Liver (tissue), 9 donors: Measurements from ENCODE around the gene STRN. TPM values are rescaled to one million over a fixed set of nuclear protein-coding genes. Genes with fewer than 3 reads are reported as not detected.
"Not testable (repeated sequence)": the region's sequence is repeated elsewhere in the genome, so short reads cannot be mapped to it uniquely, and the experiment has no call there.

ENCODE experiments used
- DNase-seq: peaks from one replicate; pipeline ENCODE4 v3.0.0-alpha.2; 2017; ENCODE audit warnings: low spot score
- H3K27ac ChIP-seq, 2 donors: one replicate each; pipeline ENCODE4 v1.7.0; 2013; ENCODE audit warnings: inconsistent platforms in 2 of 2, low read length in 2 of 2, control low read depth in 1 of 2, low read depth in 1 of 2, mild to moderate bottlenecking in 1 of 2
- H3K27me3 ChIP-seq, 4 donors: one replicate each; pipeline versions ENCODE4 v1.6.1 to v1.7.0; 2013; ENCODE audit warnings: low read length in 3 of 4, inconsistent platforms in 1 of 4, mild to moderate bottlenecking in 1 of 4, moderate library complexity in 1 of 4; ENCODE audit not compliant: control insufficient read depth in 4 of 4, insufficient read depth in 4 of 4
- H3K36me3 ChIP-seq, 4 donors: one replicate each; pipeline versions ENCODE4 v1.6.1 to v1.7.0; 2013; ENCODE audit warnings: low read length in 3 of 4, mild to moderate bottlenecking in 3 of 4, low read depth in 1 of 4, moderate library complexity in 1 of 4; ENCODE audit not compliant: control insufficient read depth in 4 of 4, insufficient read depth in 3 of 4
- H3K4me1 ChIP-seq, 4 donors: one replicate each; pipeline versions ENCODE4 v1.6.1 to v1.7.0; 2013; ENCODE audit warnings: low read length in 3 of 4, mild to moderate bottlenecking in 3 of 4, moderate library complexity in 1 of 4; ENCODE audit not compliant: control insufficient read depth in 4 of 4, insufficient read depth in 4 of 4
- H3K4me3 ChIP-seq, 3 donors: one replicate each; pipeline versions ENCODE4 v1.6.1 to v1.7.0; 2013; ENCODE audit warnings: low read length in 3 of 3, control low read depth in 1 of 3, low read depth in 1 of 3, mild to moderate bottlenecking in 1 of 3
- H3K9ac ChIP-seq, 2 donors: one replicate each; pipeline ENCODE4 v1.7.0; 2013; ENCODE audit warnings: low read length in 2 of 2, mild to moderate bottlenecking in 2 of 2, moderate library complexity in 2 of 2, control low read depth in 1 of 2, low read depth in 1 of 2
- H3K9me3 ChIP-seq, 4 donors: one replicate each; pipeline versions ENCODE4 v1.6.1 to v1.7.0; 2013; ENCODE audit warnings: low read length in 3 of 4; ENCODE audit not compliant: control insufficient read depth in 4 of 4
- ATF3 ChIP-seq: IDR thresholded peaks from 2 replicates; pipeline ENCODE4 v1.6.1; 2016; ENCODE audit warnings: antibody characterized with exemption
- CTCF ChIP-seq: fragments of 150-350 bp; IDR thresholded peaks from 2 replicates; pipeline ENCODE4 v1.5.1; 2017; ENCODE audit warnings: improper control_type of control experiment, low read depth, low read length; ENCODE audit not compliant: missing input control
- EGR1 ChIP-seq, 2 donors: IDR thresholded peaks; 2 replicates each; pipeline ENCODE4 v1.6.1; 2016 to 2018; ENCODE audit warnings: antibody characterized with exemption in 2 of 2, low read depth in 2 of 2
- FOXA1 ChIP-seq: IDR thresholded peaks from 2 replicates; pipeline ENCODE4 v1.6.1; 2016; ENCODE audit warnings: antibody characterized with exemption
- FOXA2 ChIP-seq: IDR thresholded peaks from 2 replicates; pipeline ENCODE4 v1.6.1; 2016; ENCODE audit warnings: antibody characterized with exemption
- GABPA ChIP-seq, 2 donors: IDR thresholded peaks in 1 of 2; conservative IDR thresholded peaks in 1 of 2; 2 replicates each; pipeline ENCODE4 v1.6.1; 2016; ENCODE audit warnings: antibody characterized with exemption in 2 of 2, mild to moderate bottlenecking in 1 of 2, moderate library complexity in 1 of 2
- HNF4A ChIP-seq, 2 donors: conservative IDR thresholded peaks; 2 replicates each; pipeline ENCODE4 v1.6.1; 2016; ENCODE audit warnings: antibody characterized with exemption in 2 of 2, mild to moderate bottlenecking in 2 of 2
- HNF4G ChIP-seq: IDR thresholded peaks from 2 replicates; pipeline ENCODE4 v1.6.1; 2016; ENCODE audit warnings: antibody characterized with exemption
- JUND ChIP-seq, 2 donors: IDR thresholded peaks; 2 replicates each; pipeline ENCODE4 v1.6.1; 2016; ENCODE audit warnings: antibody characterized with exemption in 2 of 2
- NR2F2 ChIP-seq: IDR thresholded peaks from 2 replicates; pipeline ENCODE4 v1.6.1; 2016; ENCODE audit warnings: antibody characterized with exemption
- RAD21 ChIP-seq, 2 donors: IDR thresholded peaks; 2 replicates each; pipeline ENCODE4 v1.6.1; 2016; ENCODE audit warnings: antibody characterized with exemption in 2 of 2, mild to moderate bottlenecking in 2 of 2
- REST ChIP-seq: IDR thresholded peaks from 2 replicates; pipeline ENCODE4 v1.6.1; 2016; ENCODE audit warnings: antibody characterized with exemption, mild to moderate bottlenecking
- RXRA ChIP-seq, 2 donors: IDR thresholded peaks; 2 replicates each; pipeline ENCODE4 v1.6.1; 2017 to 2018; ENCODE audit warnings: antibody characterized with exemption in 2 of 2, mild to moderate bottlenecking in 1 of 2
- SP1 ChIP-seq: IDR thresholded peaks from 2 replicates; pipeline ENCODE4 v1.6.1; 2018; ENCODE audit warnings: antibody characterized with exemption, mild to moderate bottlenecking
- TAF1 ChIP-seq: conservative IDR thresholded peaks from 2 replicates; pipeline ENCODE4 v1.6.1; 2016; ENCODE audit warnings: antibody characterized with exemption, mild to moderate bottlenecking
- YY1 ChIP-seq: IDR thresholded peaks from 2 replicates; pipeline ENCODE4 v1.6.1; 2016; ENCODE audit warnings: antibody characterized with exemption, mild to moderate bottlenecking
- ZBTB33 ChIP-seq: IDR thresholded peaks from 2 replicates; pipeline ENCODE4 v1.6.1; 2016; ENCODE audit warnings: antibody characterized with exemption
- WGBS: extraction: QIAGEN DNeasy Blood & Tissue Kit; methylation state at CpG from one replicate; pipeline ENCODE4 v1.1.7; 2013; 5-methylcytosine and 5-hydroxymethylcytosine counted together
- polyA plus RNA-seq, 2 donors: library from polyadenylated mRNA; stranded (reverse) in 1 of 2; unstranded in 1 of 2; fragments of 200-250 nt in 1 of 2; fragments of >200 nt in 1 of 2; fragmentation: Nextera tagmentation in 1 of 2; extraction: Ambion mirVana in 1 of 2; gene quantifications; one replicate each; pipeline versions ENCODE4 v1.2.1 to v1.2.3, GENCODE V29; 2013 to 2015
- total RNA-seq, 2 donors: library from RNA; depleted of rRNA; stranded (reverse); fragments of >200 nt; gene quantifications; one replicate each; pipeline ENCODE4 v1.2.3, GENCODE V29; 2014
- TF ChIP-seq, protein P1 (sequence below): IDR thresholded peaks from 2 replicates; pipeline ENCODE4 v1.6.1; 2016; ENCODE audit warnings: antibody characterized with exemption
- donor health status: healthy.
- donor health status: healthy.
- donor health status: healthy.
- donor health status: healthy.
- donor health status: healthy.

The STRN gene
- total and polyA plus RNA-seq, 4 donors = 2.5 to 11.9 (median 5.6) TPM

GRCh38 chr2:36982467-36982866, 16.1 kb upstream of the STRN start:
- 93% methylated on average over 3 of the region's 3 CpGs for WGBS
- Histone ChIP-seq H3K4me1 (no peaks in the 10 kb centered on the region), H3K27me3 (no peaks in the 10 kb centered on the region), H3K27ac (no peak overlapping the region), H3K36me3 (peaks cover 0 to 5% (median 3%) of the 10 kb centered on the region in 4 donors), H3K4me3 (no peak overlapping the region), H3K9me3 (no peaks in the 10 kb centered on the region), H3K9ac (no peak overlapping the region)
- no peak for DNase-seq
- TF ChIP-seq, protein P1, sequence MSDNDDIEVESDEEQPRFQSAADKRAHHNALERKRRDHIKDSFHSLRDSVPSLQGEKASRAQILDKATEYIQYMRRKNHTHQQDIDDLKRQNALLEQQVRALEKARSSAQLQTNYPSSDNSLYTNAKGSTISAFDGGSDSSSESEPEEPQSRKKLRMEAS = no peak
- TF ChIP-seq RXRA (IDR thresholded peaks at IDR 0.05) (no peak), FOXA1 (no peak), YY1 (no peak), FOXA2 (no peak), EGR1 (IDR thresholded peaks at IDR 0.05; ENCODE audit: low read depth in 2 of 2) (no peak)

- H3K27me3 ChIP-seq = no peaks in the 10 kb centered on the region
- WGBS = 89% methylated on average over 2 of the region's 2 CpGs
- no peak overlapping the region for H3K9ac ChIP-seq
- TF ChIP-seq, protein P1 = no peak
- no peak for TF ChIP-seq TAF1
- no peak for TF ChIP-seq SP1
- TF ChIP-seq HNF4G = no peak
- no peak for TF ChIP-seq RAD21 (IDR thresholded peaks at IDR 0.05)
- TF ChIP-seq HNF4A (conservative IDR thresholded peaks at IDR 0.05) = no peak
- TF ChIP-seq JUND (IDR thresholded peaks at IDR 0.05) = no peak
- no peak for TF ChIP-seq ATF3
- no peak for TF ChIP-seq YY1
- no peak for TF ChIP-seq EGR1 (IDR thresholded peaks at IDR 0.05; ENCODE audit: low read depth in 2 of 2)
- TF ChIP-seq GABPA (IDR thresholded peaks at IDR 0.05 in 1 of 2, conservative IDR thresholded peaks at IDR 0.05 in 1 of 2) = no peak
- TF ChIP-seq REST = no peak
- no peak for TF ChIP-seq ZBTB33
- TF ChIP-seq NR2F2 = no peak
- no peak for TF ChIP-seq RXRA (IDR thresholded peaks at IDR 0.05)
- no peak for TF ChIP-seq FOXA1
- no peak for TF ChIP-seq FOXA2
- no peak for TF ChIP-seq CTCF
- DNase-seq = no peak
- no peak overlapping the region for H3K27ac ChIP-seq
- H3K4me3 ChIP-seq = no peak overlapping the region
- H3K36me3 ChIP-seq = peaks cover 0 to 5% (median 3%) of the 10 kb centered on the region in 4 donors
- H3K9me3 ChIP-seq = no peaks in the 10 kb centered on the region
- H3K4me1 ChIP-seq = no peaks in the 10 kb centered on the region
Observed at GRCh38 chr2:36981911-36982310, 15.6 kb upstream of the STRN start.

GRCh38 chr2:36979007-36979406, 12.7 kb upstream of the STRN start:
- 97% methylated on average over 3 of the region's 3 CpGs for WGBS
- H3K27me3 ChIP-seq, H3K4me1 ChIP-seq, H3K36me3 ChIP-seq, H3K9me3 ChIP-seq, H3K4me3 ChIP-seq, H3K9ac ChIP-seq, DNase-seq, H3K27ac ChIP-seq: not testable (repeated sequence)
